Activated T-helper 1 cell treated with anti-CD3 and anti-CD28 coated beads, Interleukin-12 subunit alpha, Interleukin-12 subunit beta, Interleukin-2, Interleukin-4 antibody, amounts not matched to agents 30 ng/mL and 10 ng/mL and 1 ng/mL, durations not matched to agents 14 hours and 24 hours and 36 hours (primary cell): ENCODE measurements around the gene FLRT1. TPM values are rescaled to one million over a fixed set of nuclear protein-coding genes. Genes with fewer than 3 reads are reported as not detected.

ENCODE experiments used
- DNase-seq: peaks from one replicate; pipeline ENCODE4 v3.0.0; 2021; ENCODE audit warnings: low spot score
- H3K27ac Mint-ChIP-seq: one replicate; pipeline ENCODE4 v1.8.0; 2021; ENCODE audit warnings: mild to moderate bottlenecking, mixed read lengths
- H3K27me3 Mint-ChIP-seq: one replicate; pipeline ENCODE4 v1.8.0; 2022; ENCODE audit warnings: mild to moderate bottlenecking, moderate library complexity, mixed read lengths; ENCODE audit not compliant: insufficient read depth
- H3K36me3 Mint-ChIP-seq: one replicate; pipeline ENCODE4 v1.8.0; 2021; ENCODE audit warnings: low read depth, mixed read lengths
- H3K4me1 Mint-ChIP-seq: one replicate; pipeline ENCODE4 v1.8.0; 2021; ENCODE audit warnings: low read depth, mixed read lengths
- H3K4me3 Mint-ChIP-seq: one replicate; pipeline ENCODE4 v1.8.0; 2021; ENCODE audit warnings: mild to moderate bottlenecking, moderate library complexity, mixed read lengths
- H3K9me3 Mint-ChIP-seq: one replicate; pipeline ENCODE4 v1.8.0; 2021; ENCODE audit warnings: mixed read lengths
- intact Hi-C: fragments of 100-400 bp; cut with micrococcal nuclease; formaldehyde crosslinking; loops from one replicate; pipeline ENCODE4 v1.15.1; 2024
- total RNA-seq: library from RNA; stranded (reverse); gene quantifications from 2 replicates; pipeline ENCODE4 v1.2.3, GENCODE V29; 2022

The FLRT1 gene
- total RNA-seq, 1 donor from 2014 or later = not detected

DNA sequence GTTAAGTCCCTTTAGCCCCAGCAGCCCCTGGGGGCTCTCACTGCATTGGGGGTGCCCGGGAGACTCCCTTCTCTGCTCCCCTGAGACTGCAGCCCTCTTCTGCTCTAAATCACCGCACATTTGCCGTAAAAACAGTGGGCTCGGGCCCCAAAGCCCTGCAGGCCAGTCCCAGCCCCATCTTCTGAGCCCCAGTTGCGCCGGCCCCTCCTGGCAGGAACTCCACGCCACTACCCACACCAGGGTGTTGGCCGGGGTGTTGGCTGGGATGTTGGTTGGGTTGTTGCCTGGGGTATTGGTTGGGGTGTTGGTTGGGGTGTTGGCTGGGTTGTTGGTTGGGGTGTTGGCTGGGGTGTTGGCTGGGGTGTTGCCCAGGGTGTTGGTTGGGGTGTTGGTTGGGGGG is 26.0 kb upstream of the FLRT1 start:
- no peak for DNase-seq
- Mint-ChIP-seq H3K4me3 (no peak overlapping the region), H3K27ac (no peak overlapping the region), H3K27me3 (peaks cover 29% of the 10 kb centered on the region), H3K9me3 (peaks cover 17% of the 10 kb centered on the region), H3K4me1 (peaks cover 6% of the 10 kb centered on the region), H3K36me3 (no peaks in the 10 kb centered on the region)
- intact Hi-C loops = no loop called here

DNA sequence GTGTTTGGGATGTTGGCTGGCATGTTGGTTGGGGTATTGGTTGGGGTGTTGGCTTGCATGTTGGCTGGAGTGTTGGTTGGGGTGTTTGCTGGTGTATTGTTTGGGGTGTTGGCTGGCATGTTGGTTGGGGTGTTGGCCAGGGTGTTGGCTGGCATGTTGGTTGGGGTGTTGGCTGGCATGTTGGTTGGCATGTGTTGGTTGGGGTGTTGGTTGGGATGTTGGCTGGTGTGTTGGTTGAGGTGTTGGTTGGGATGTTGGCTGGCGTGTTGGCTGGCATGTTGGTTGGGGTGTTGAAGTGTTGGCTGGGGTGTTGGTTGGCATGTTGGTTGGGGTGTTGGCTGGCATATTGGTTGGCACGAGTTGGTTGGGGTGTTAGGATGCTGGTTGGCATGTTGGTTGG is 24.9 kb upstream of the FLRT1 start:
- H3K27ac Mint-ChIP-seq = no peak overlapping the region
- H3K9me3 Mint-ChIP-seq = peaks cover 17% of the 10 kb centered on the region
- no peak for DNase-seq
- H3K4me1 Mint-ChIP-seq = peaks cover 6% of the 10 kb centered on the region
- H3K27me3 Mint-ChIP-seq = peaks cover 26% of the 10 kb centered on the region
- intact Hi-C loops = no loop called here
- H3K4me3 Mint-ChIP-seq = no peak overlapping the region
- no peaks in the 10 kb centered on the region for H3K36me3 Mint-ChIP-seq

DNA sequence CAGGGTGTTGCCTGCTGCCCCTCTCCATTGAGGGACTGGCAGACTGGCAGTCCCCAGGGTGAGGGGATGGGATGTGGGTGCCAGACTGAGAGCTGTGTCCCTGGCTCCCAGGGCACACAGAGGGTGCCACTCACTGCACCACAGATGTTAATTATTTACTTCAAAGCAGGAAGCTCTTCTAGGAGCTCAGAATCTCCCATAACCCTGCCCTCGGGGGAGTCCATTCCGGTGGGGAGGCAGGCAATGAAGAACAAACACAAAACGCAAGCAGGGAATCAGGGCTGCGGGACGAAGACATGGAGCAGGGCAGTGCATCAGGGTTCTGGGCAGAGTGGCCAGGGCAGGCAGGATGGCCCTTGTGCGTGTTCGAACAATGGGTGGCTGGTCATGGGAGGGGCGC is 24.4 kb upstream of the FLRT1 start:
- intact Hi-C loops = no loop called here
- DNase-seq = no peak
- peaks cover 17% of the 10 kb centered on the region for H3K9me3 Mint-ChIP-seq
- no peaks in the 10 kb centered on the region for H3K36me3 Mint-ChIP-seq
- no peak overlapping the region for H3K27ac Mint-ChIP-seq
- no peak overlapping the region for H3K4me3 Mint-ChIP-seq
- peaks cover 22% of the 10 kb centered on the region for H3K27me3 Mint-ChIP-seq
- peaks cover 6% of the 10 kb centered on the region for H3K4me1 Mint-ChIP-seq

DNA sequence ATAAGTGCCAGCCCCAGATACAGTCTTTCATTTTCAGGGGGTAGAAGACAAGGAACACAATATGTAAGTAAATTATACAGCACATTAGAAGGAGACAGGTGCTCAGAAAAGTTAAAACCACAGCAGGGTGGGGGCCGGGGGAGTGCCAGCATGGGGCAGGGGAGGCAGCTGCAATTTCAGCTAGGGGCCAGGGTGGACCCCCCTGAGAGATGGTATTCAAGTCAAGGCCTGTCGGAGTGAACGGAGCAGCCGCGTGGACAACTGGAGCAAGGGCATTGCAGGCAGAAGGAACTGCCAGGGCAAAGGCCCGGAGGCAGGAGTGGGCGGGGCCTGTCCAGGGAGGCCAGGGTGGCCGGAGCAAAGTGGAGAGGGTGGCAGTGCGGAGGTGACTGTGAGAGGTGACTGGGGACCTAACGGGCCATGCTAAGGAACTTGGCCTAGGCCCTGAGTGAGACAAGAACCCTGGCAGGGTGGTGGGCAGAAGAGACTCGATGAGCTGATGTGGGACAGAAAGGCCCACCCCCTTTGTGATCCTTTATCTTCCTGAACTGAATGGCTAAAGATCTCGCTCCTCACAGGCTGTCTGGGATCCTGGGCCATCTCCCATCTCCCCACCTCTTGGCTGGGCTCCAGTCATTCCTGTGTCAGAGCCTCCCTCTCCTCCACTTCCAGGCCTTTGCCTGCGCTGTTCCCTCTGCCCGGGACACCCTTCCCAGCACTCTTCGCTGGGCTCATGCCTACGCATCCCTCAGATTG is 22.4 kb upstream of the FLRT1 start:
- no peak for DNase-seq
- H3K27me3 Mint-ChIP-seq = peaks cover 2% of the 10 kb centered on the region
- H3K27ac Mint-ChIP-seq = no peak overlapping the region
- no peak overlapping the region for H3K4me3 Mint-ChIP-seq
- H3K4me1 Mint-ChIP-seq = no peaks in the 10 kb centered on the region
- H3K9me3 Mint-ChIP-seq = peaks cover 17% of the 10 kb centered on the region
- H3K36me3 Mint-ChIP-seq = no peaks in the 10 kb centered on the region
- intact Hi-C loops = no loop called here

DNA sequence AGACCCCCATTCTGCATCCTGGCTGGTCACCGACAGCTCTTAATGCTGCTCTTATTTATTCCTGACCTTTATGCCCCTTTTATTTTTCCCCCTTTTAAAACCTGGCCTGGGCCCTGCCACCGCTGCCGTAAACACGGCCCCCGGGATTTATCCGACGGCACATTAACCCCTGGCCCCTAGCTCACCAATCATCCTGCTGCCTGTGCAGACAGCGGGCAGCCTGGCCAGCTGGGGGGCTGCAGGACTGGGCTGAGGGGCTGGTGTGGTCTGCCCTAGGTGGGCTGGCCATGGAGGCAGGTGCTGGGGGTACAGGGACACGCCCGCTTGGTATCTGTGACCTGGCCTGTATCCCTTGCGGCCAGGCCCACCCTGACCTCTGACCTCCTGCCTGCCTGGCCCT is 21.4 kb upstream of the FLRT1 start:
- DNase-seq = no peak
- Mint-ChIP-seq H3K4me1 (no peaks in the 10 kb centered on the region), H3K27me3 (no peaks in the 10 kb centered on the region), H3K9me3 (peaks cover 17% of the 10 kb centered on the region), H3K27ac (no peak overlapping the region), H3K4me3 (no peak overlapping the region), H3K36me3 (no peaks in the 10 kb centered on the region)
- intact Hi-C loops = no loop called here

DNA sequence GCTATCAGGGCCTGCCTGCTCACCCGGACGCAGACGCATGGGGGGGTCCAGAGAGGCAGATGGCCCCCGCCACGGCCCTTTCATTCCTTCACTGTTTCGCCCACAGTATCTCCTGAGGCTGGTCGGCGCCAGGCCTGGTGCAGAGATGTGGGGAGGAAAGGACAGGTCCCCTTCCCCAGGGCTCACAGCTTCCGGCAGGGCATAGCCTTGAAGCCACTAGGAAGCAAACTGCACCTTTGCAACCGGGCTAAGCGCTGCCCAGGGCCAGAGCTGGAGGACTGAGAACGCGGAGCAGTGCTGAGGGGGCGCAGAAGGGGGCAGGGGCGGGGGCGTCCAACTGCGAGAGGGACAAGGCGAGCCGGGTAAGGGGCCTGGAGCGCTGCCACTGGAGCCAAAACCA is 20.2 kb upstream of the FLRT1 start:
- Mint-ChIP-seq H3K27me3 (no peaks in the 10 kb centered on the region), H3K9me3 (peaks cover 12% of the 10 kb centered on the region), H3K27ac (no peak overlapping the region), H3K36me3 (no peaks in the 10 kb centered on the region), H3K4me1 (no peaks in the 10 kb centered on the region), H3K4me3 (no peak overlapping the region)
- no peak for DNase-seq
- intact Hi-C loops = no loop called here

DNA sequence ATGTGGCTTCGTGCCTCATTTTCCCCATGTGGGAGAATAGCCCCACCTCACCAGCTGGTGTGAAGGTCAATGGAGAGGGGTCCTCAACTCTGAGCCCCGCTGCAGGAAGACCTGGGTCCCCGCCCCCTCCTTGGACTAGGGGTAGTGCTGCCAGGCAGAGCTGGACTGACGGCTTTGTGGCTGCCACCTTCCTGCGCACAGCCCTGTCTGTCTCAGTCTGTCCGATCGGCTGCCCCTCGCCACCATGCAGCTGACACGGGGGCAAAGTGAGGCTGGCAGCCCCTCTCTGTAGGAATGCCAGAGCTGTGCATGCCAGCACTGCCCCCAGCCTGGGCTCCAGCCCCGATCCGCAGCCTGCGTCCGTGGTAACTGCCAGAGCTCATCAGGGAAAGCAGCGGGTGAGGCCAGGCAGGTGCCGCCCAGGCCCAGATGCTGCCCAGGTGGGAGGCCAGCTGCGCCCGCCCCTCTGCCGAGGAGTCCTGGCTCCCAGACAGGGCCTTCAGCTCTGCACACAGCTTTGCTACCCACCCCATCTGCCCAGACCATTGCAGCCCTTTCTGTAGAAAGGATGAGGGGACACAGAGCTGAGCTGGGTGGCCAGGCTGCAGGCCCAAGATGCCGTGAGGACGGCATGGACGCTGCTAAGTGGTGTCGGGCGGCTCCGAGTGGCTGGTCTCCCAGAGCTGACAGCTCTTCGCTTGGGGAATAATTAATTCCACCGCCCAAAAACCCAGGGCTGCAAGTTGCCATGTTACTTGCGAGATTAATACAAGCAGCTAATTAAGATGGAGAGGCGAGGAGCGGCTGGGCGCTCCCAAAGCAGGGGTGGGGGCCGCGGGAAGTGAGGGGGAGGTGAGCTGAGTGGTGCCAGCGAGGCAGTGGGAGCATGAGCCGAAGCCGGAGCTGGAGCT is 19.5 kb upstream of the FLRT1 start:
- H3K9me3 Mint-ChIP-seq = peaks cover 5% of the 10 kb centered on the region
- no peaks in the 10 kb centered on the region for H3K36me3 Mint-ChIP-seq
- H3K27me3 Mint-ChIP-seq = no peaks in the 10 kb centered on the region
- DNase-seq = no peak
- intact Hi-C loops = no loop called here
- H3K4me3 Mint-ChIP-seq = no peak overlapping the region
- no peaks in the 10 kb centered on the region for H3K4me1 Mint-ChIP-seq
- no peak overlapping the region for H3K27ac Mint-ChIP-seq

DNA sequence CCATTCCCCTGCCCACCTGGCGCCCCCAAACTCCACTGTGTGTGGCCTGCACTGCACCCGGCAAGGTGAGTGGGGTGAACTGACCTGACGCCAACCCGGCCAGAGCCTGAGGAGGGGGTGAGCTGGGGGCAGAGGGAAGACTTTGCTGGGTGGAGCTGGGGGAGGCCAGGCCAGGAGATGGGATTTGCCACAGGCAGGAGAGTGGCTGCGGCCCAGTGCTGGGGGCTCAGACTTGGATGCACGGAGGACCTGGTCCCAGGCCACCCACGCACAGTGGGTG is 17.8 kb upstream of the FLRT1 start:
- H3K4me3 Mint-ChIP-seq = no peak overlapping the region
- no peaks in the 10 kb centered on the region for H3K9me3 Mint-ChIP-seq
- intact Hi-C loops = no loop called here

DNA sequence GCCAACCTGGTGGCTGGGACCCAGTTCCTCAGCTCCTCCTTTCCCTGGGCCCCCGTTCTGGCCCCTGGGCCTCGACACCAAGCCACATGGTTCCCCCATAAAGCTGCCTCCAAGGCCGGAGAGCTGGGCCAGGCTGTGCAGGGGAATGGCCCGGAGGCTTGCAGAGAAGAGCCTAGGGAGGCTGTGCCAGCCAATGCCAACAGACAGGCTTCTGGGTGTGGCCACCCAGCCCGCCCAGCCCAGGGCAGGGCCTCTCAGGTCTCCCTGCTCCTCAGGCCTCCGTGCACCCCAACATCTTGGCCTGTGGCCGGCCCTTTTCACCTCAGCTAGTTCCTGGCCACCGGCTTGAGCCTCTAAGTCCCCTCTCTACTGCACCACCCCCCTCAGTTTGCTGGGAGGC is 17.4 kb upstream of the FLRT1 start:
- DNase-seq = no peak
- Mint-ChIP-seq H3K9me3 (no peaks in the 10 kb centered on the region), H3K27me3 (no peaks in the 10 kb centered on the region), H3K4me3 (no peak overlapping the region), H3K36me3 (no peaks in the 10 kb centered on the region), H3K27ac (no peak overlapping the region), H3K4me1 (no peaks in the 10 kb centered on the region)
- intact Hi-C loops = no loop called here

More for the DNA sequence above, 17.8 kb upstream of the FLRT1 start:
- Mint-ChIP-seq H3K27me3 (no peaks in the 10 kb centered on the region), H3K4me1 (no peaks in the 10 kb centered on the region), H3K27ac (no peak overlapping the region), H3K36me3 (no peaks in the 10 kb centered on the region)
- no peak for DNase-seq

DNA sequence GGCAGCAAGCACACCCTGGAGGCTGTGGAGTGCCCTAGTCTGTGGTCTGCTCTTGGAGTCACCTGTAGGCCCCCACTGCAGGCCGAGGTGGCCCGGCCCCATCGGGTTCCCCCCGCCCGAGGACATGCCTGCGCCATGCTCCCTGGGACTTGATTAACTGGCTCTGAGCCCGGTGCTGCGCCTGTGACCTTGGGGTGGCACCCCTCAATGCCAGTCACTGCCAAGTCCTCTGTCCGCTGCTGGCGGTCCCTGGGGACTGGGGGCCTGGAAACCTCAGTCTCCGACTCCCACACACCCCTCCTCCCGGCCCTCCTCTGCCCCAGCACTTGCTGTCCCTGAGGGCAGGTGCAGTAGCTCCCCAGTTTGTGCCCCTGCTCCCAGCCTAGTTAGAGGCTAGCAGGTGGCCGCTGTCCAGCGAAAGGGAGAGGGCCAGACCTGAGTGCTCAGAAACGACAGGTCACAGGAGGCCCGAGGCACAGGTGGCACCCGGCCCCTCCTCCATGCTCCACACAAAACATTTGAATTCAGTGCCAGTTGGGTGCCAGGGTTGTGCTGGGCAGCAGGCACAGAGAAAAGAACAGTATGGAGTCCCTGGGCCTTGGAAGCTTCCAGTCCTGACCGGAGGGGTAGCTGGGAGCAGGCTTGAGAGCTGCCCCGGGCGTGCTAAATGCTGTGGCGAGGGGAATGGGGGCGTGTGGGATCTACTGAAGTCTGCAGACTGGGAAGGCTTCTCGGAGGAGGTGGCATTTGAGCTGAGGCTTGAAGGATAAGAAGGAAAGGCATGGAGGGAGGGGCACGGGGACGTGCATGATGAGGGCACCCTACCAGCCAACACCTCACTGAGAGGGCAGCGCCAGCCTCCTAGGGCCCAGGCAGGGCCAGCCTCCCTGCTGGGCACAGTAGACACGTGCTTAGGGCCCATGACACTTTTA is 16.4 kb upstream of the FLRT1 start:
- intact Hi-C loops = no loop called here
- no peak for DNase-seq
- Mint-ChIP-seq H3K9me3 (no peaks in the 10 kb centered on the region), H3K36me3 (no peaks in the 10 kb centered on the region), H3K4me1 (no peaks in the 10 kb centered on the region), H3K27ac (no peak overlapping the region), H3K4me3 (no peak overlapping the region), H3K27me3 (no peaks in the 10 kb centered on the region)

DNA sequence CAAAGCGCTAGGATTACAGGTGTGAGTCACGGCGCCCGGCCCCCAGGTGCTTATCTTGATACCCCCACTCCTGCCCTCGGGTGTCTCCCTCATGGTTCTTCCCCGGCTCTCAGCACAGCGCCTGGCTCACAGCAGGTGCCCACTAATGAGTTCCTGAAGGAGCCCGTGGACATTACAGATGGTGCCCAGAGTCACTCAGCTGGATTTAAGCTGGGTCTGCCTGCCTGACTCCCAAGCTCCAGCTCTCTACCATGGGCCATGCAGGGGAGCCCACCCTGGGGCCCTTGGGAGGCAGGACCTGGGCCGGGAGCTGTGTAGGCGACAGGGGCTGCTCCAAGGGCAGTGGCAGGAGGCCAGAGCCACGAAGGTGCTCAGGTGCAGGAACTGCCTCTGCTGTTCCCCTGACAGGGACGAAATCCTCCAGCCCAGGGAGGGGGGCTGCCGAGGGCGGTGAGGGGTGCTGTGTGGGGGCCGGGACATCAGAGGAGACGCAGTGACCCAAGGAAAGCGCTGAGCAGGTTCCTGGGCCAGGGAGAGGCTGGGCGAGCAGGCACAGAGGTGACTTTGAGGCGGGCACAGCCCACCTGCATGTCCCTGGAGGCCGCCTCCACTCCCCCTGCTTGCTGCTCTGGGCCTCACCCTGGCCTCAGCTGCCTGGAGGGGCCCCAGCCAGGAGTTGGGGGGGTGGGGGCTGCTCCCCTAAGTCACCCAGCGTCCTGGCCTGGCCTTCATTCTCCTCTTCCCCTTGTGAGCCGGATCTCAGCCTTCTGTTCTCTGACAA is 14.6 kb upstream of the FLRT1 start:
- no peaks in the 10 kb centered on the region for H3K27me3 Mint-ChIP-seq
- no peaks in the 10 kb centered on the region for H3K9me3 Mint-ChIP-seq
- H3K36me3 Mint-ChIP-seq = no peaks in the 10 kb centered on the region
- H3K27ac Mint-ChIP-seq = no peak overlapping the region
- no peak overlapping the region for H3K4me3 Mint-ChIP-seq
- intact Hi-C loops = no loop called here
- no peaks in the 10 kb centered on the region for H3K4me1 Mint-ChIP-seq
- no peak for DNase-seq

DNA sequence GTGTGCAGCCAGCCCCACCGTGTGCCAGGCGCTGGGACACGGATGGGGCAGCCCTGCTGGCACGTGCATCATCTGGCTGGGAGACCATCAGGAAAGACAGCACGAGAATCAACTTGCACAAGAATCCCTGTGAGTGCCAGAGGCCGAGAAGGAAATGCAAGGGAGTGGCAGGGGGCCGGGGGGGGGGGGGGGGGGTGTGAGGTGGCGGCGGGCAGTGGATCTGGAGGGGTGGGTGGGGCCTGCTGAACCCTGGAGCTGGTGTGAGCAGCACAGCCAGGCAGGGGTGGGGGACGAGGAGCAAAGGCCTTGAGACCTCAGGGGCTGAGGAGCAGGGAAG is 14.0 kb upstream of the FLRT1 start:
- intact Hi-C loops = no loop called here

More for the DNA sequence above, 14.0 kb upstream of the FLRT1 start:
- H3K4me1 Mint-ChIP-seq = no peaks in the 10 kb centered on the region
- no peak for DNase-seq
- no peak overlapping the region for H3K4me3 Mint-ChIP-seq
- no peaks in the 10 kb centered on the region for H3K36me3 Mint-ChIP-seq
- H3K9me3 Mint-ChIP-seq = no peaks in the 10 kb centered on the region
- H3K27ac Mint-ChIP-seq = no peak overlapping the region
- no peaks in the 10 kb centered on the region for H3K27me3 Mint-ChIP-seq
